SW 1271 (cell line): ENCODE data around the gene TEX28.
"Not testable (repeated sequence)": the region's sequence is repeated elsewhere in the genome, so short reads cannot be mapped to it uniquely, and the experiment has no call there.

Experiments used
- DNase-seq, 2 experiments: peaks; one replicate each; lab custom pipeline; 2025; lab: John Stamatoyannopoulos, UW

TEX28 gene

DNA sequence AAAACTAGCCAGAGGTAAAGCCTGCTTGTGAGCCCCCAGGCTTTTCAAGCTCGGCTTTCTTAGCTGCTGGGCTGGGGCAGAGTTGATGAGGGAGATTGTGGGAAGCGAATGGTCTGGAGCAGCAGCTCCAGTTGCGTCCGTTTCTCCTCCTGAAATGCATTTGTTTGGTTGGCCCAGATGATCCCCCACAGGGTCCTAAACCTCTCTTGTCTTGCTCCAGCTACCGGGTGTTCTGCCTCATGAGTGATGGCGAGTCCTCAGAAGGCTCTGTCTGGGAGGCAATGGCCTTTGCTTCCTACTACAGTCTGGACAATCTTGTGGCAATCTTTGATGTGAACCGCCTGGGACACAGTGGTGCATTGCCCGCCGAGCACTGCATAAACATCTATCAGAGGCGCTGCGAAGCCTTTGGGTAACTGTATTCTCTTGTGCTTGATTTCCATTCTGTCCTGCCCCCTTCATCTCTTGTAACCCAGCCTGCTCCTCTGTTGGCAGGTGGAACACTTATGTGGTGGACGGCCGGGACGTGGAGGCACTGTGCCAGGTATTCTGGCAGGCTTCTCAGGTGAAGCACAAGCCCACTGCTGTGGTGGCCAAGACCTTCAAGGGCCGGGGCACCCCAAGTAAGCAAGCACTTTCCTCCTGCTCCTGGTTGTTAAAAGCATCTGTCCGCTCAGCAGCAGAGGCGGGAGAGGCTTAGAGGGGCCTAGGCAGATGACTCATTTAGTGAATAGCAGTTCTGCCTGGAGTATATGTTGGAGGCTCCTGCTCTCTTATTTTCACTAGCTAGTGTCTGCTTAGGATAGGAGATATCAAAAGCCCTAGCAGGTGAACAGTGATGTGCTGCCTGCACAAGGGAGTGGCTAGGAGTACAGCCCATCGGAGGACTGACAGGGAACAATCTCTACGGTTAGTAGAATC is 16.0 kb upstream of the TEX28 start:
- DNase-seq, result no peak

GRCh38 chrX:154309041-154309775 is 14.3 kb upstream of the TEX28 start:
- DNase-seq, result no peak

DNA sequence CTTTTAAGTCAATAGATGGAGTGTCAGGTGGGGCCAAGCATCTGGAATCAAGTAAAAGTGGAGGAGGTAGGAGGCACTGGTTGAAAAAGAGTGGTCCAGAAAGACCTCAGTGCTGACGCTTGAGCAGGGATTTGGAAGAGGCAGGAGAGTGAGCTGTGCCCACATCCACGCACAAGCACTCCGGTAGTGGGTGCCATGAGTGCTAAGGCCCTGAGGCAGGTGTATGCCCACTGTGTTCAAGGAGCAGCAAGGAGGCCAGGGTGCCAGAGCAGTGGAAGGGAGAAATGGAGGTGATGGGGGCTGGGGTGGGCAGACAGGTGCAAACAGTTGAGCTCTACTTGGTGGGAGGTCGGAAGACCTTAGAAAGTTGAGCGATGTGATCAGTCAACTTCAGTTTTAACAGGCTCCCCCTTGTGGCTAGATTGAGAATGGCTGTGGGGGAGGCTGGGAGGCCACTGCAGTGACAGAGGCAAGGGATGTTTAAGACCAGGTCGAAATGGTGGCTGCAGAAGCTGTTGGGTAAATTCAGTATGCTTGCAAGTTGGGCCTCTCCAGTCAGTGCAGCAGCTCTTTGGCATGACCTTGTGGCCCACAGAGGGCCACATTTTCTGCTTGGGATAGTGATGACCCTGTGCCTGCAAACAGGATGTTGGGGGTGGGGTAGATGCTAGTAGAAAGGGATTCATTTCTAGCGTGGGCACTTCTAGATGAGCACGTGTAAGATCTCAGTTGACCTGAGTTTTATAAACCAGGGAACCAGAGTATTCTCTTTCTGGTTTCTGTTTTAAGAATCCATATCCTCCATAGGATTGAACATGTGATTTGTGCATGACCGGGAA is 13.4 kb upstream of the TEX28 start:
- peak; percentile 6 to 40 for DNase-seq

DNA sequence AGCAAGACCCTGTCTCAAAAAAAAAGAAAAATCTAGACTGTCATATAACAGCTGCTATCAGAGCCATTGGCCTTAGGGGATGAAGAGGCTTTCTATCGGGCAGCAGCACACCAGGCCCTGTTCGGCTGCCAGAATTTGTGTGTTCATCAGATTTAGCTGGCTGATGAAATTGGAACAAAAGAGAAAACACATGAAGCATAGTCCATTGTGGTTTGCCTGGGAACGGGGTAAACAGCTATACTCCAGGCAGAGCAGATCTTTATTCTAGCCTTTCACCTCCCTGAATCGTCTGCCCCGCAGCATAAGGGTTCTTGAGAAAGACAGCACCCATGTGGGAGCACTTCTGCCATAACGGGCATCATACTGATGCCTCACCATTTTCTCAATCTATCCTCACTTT is 12.3 kb upstream of the TEX28 start:
- no peak for DNase-seq

- no peak for DNase-seq
These were observed 10.7 kb upstream of the TEX28 start for GRCh38 chrX:154305541-154306205.

DNA sequence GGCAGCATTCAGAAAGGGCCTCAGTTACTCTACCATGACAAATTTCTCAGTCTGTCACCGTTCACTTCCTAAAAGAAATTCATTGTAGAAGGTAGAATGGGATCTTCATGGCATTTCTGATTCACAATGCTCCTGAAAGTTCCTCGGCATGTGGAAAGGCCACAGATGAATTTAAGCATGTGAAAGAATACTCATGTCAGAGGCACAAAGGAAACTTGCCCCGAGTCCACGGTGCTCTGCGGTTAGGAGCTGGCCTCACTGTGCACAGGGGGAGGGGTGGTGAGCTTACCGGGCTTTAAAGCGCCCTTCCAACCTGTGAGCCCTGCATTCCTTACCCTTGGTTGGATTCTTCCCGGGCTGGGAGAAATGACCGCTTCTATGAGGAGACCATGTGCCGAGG is 9.9 kb upstream of the TEX28 start:
- no peak for DNase-seq

DNA sequence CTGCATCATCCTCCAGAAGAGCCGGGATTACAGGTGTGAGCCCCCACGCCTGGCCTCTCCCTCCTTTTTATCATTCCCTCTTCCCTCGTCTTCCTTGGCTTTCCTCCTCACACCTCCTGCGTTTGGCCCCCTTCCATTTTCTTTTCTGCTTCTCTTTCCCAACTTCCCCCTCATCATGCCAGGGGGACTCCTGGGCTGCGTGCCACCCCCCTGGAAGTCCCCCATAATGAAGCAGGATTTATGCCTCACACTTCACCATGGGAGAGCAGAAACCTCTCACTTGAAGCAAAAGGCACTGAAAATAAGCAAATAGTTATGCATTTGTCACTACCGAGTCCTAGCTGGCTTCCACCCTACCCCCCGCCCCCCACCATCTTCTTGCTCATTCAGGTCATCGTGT is 8.6 kb upstream of the TEX28 start:
- no peak for DNase-seq

DNA sequence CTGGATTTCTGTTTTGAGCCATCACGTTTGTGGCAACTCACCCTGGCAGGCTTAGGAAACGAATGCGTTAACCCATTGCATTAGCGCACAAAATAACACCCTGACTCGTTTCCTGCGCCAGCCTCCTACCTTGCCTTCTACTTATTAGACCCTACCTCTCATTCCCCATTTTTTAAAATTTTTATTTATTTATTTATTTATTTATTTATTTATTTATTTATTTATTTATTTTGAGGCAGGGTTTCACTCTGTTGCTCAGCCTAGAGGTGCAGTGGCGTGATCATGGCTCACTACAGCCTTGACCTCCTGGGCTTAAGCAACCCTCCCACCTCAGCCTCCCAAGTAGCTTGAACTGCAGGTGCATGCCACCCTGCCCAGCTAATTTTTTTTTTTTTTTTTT is 8.1 kb upstream of the TEX28 start:
- not testable (repeated sequence) for DNase-seq

DNA sequence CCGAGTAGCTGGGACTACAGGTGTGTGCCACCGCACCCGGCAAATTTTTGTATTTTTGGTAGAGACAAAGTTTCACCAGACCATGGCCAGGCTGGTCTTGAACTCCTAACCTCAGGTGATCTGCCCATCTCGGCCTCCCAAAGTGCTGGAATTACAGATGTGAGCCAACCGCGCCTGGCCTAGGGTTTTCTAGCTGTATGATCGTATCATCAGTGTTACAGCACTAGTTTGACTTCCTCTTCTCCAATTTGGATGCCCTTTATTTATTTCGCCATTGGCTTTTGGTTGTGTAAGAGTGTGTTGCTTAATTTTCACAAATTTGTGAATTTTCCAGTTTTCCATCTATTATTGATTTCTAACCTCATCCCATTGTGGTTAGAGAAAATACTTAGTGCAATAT is 5.9 kb upstream of the TEX28 start:
- DNase-seq, result no peak

- DNase-seq, result no peak
These were observed 3.4 kb upstream of the TEX28 start for GRCh38 chrX:154298312-154298711.

GRCh38 chrX:154296731-154297130 is 1.8 kb upstream of the TEX28 start:
- no peak for DNase-seq

DNA sequence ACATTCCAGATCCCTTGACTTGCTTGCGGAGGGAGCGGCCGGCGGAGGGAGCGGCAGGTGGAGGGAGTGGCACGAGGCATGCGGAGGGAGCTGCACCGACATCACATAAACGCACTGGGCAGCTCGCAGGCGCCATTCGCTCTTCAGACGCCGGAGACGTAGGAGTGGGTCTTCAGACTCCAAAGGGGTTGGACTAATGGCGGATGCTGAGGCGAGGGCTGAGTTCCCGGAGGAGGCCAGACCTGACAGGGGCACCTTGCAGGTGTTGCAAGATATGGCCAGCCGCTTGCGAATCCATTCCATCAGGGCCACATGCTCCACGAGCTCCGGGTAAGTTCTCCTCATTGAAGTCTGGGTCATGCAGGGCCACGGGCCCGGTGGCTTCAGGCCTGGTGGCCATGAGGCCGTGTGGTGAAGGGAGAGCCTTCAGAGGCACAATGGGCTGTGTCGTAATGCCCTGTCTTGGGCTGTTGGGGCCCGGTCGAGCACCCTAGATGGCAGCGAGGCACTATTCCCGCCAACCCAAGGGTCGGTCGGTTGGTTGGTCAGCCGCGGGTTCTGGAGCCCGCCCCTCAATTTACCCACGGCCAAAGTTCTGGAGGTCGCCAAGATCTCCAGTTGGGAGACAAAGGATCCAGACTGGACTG is 863 bp upstream of the TEX28 start, which contains the start of gene TKTL1:
Gene TKTL1, plus strand, starts transcription at position 132 of the 647 bp plus-strand sequence. Its CDS starts 65 bp downstream, at position 197.
- DNase-seq, result no peak

GRCh38 chrX:154286406-154286805 is 8.5 kb downstream of the TEX28 start:
- DNase-seq, result not testable (repeated sequence)

DNA sequence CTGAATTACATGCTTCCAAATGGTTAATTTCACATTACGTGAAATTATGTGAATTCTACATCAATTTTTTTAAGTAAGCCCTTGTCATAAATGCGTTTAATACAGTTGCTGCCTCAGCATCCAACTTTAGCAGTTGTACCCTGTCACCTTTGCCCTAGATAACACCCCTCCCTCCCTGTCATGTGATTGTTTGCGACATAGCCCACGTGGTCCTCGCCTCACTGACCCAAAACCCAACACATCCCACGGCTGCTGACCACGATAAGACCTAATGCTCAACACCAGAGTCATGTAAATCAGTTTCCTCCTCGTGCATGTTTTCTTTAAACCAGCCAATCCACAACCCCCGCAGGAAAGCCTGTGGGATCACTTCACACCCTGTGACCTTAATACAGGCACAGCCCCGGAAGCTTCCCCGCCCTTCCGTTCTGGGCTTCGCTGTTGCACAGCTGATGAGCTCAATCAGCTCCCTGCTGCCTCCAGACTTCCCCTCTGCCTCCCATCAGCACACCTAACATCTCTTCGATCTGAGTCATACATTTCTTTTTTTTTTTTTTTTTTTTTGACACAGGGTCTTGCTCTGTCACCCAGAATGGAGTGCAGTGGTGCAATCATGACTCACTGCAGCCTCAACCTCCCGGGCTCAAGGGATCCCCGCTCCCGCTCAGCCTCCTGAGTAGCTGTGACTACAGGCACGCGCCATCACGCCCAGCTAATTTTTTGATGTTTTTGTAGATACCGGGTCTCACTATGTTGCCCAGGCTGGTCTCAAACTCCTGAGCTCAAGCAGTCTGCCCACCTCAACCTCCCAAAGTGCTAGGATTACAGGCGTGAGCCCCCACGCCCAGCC is 10.2 kb downstream of the TEX28 start:
- DNase-seq, result not testable (repeated sequence)

- DNase-seq, result not testable (repeated sequence)
These were observed 25.7 kb downstream of the TEX28 start for GRCh38 chrX:154269245-154269644.

DNA sequence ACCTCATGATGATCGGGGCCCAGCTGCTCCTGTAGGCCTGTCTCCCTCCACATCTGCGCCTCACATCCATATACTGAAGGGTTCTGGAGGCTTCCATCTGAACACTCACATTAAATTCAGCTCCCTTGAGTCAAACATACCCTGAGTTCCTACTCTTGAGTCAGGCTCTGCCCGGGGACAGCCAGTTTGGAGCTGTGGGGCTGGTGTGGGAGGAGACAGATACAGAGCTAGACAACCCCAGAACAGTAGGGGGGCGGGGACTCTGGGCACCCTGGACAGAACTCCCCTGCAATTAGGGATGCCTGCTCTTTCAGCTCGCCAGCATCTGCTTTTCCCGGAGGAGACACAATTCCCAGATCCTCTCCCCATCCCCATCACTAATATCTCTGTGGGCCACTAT is 31.9 kb downstream of the TEX28 start:
- DNase-seq, result not testable (repeated sequence)

GRCh38 chrX:154258711-154259110 is 36.2 kb downstream of the TEX28 start:
- DNase-seq, result not testable (repeated sequence)

- not testable (repeated sequence) for DNase-seq
These were observed 37.6 kb downstream of the TEX28 start, which contains the start of gene OPN1MW3 for GRCh38 chrX:154257282-154257681. Gene OPN1MW3 (plus strand): TSS chrX:154257582. CDS start chrX:154257620, 38 bp downstream.

DNA sequence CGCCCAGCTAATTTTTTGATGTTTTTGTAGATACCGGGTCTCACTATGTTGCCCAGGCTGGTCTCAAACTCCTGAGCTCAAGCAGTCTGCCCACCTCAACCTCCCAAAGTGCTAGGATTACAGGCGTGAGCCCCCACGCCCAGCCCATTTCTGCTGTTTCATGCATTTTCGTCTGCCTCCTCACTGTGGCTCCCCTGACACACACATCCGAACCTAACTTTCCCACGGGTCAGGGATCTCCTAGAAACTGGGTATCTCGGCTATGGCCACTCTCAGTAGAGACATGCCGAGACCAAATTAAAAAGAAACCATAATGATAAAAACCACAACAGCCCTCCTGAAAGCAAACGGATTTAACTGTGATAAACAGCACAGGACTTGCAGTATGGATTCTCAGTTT is 46.8 kb downstream of the TEX28 start:
- not testable (repeated sequence) for DNase-seq
